GM20431 (cell line): ENCODE data around the gene ENO2.

Experiments used
- in situ Hi-C: fragments of 300-500 bp; cut with MseI, MboI; formaldehyde crosslinking; loops from one replicate; pipeline ENCODE4 v1.15.0; 2020; ENCODE audit warnings: low sequenced_read_pairs; ENCODE audit not compliant: unreplicated experiment

ENO2 gene

GRCh38 chr12:6958609-6959057, 44.3 kb downstream of the ENO2 start:
- in situ Hi-C loops: no loop called here

- in situ Hi-C loops: no loop called here
Observed at GRCh38 chr12:6959058-6959804, 44.9 kb downstream of the ENO2 start.

- in situ Hi-C loops: no loop called here
Observed at GRCh38 chr12:6959805-6960592, 45.6 kb downstream of the ENO2 start.

GRCh38 chr12:6960593-6961277, 46.4 kb downstream of the ENO2 start:
- in situ Hi-C loops: no loop called here

GRCh38 chr12:6961278-6961694, 46.9 kb downstream of the ENO2 start:
- in situ Hi-C loops: no loop called here

- in situ Hi-C loops: no loop called here
Observed at GRCh38 chr12:6961695-6962284, 47.4 kb downstream of the ENO2 start.

GRCh38 chr12:6962285-6963015, 48.1 kb downstream of the ENO2 start:
- in situ Hi-C loops: no loop called here

GRCh38 chr12:6963016-6963731, 48.8 kb downstream of the ENO2 start:
- in situ Hi-C loops: no loop called here

- in situ Hi-C loops: no loop called here
Observed at GRCh38 chr12:6963791-6964413, 49.5 kb downstream of the ENO2 start.

GRCh38 chr12:6964605-6965025, 50.2 kb downstream of the ENO2 start:
- in situ Hi-C loops: no loop called here

GRCh38 chr12:6965026-6965661, 50.8 kb downstream of the ENO2 start:
- in situ Hi-C loops: no loop called here

GRCh38 chr12:6965714-6966113, 51.3 kb downstream of the ENO2 start:
- in situ Hi-C loops: no loop called here

GRCh38 chr12:6966351-6966750, 52.0 kb downstream of the ENO2 start:
- in situ Hi-C loops: no loop called here

- in situ Hi-C loops: no loop called here
Observed at GRCh38 chr12:6967651-6968100, 53.3 kb downstream of the ENO2 start.

- in situ Hi-C loops: no loop called here
Observed at GRCh38 chr12:6968426-6968825, 54.0 kb downstream of the ENO2 start.

GRCh38 chr12:6970096-6970527, 55.7 kb downstream of the ENO2 start:
- in situ Hi-C loops: no loop called here
